Stimulated activated CD8-positive, alpha-beta memory T cell treated with anti-CD3 and anti-CD28 coated beads, Interleukin-7, amount 100 ng/mL, for 1 hour (primary cell): ENCODE measurements around the gene GSE1.
"Not testable (repeated sequence)": the region's sequence is repeated elsewhere in the genome, so short reads cannot be mapped to it uniquely, and the experiment has no call there.

ENCODE experiments used
- DNase-seq, 2 donors: peaks; one replicate each; pipeline ENCODE4 v3.0.0-alpha.2; 2020; ENCODE audit warnings: low read depth in 2 of 2

The GSE1 gene

DNA sequence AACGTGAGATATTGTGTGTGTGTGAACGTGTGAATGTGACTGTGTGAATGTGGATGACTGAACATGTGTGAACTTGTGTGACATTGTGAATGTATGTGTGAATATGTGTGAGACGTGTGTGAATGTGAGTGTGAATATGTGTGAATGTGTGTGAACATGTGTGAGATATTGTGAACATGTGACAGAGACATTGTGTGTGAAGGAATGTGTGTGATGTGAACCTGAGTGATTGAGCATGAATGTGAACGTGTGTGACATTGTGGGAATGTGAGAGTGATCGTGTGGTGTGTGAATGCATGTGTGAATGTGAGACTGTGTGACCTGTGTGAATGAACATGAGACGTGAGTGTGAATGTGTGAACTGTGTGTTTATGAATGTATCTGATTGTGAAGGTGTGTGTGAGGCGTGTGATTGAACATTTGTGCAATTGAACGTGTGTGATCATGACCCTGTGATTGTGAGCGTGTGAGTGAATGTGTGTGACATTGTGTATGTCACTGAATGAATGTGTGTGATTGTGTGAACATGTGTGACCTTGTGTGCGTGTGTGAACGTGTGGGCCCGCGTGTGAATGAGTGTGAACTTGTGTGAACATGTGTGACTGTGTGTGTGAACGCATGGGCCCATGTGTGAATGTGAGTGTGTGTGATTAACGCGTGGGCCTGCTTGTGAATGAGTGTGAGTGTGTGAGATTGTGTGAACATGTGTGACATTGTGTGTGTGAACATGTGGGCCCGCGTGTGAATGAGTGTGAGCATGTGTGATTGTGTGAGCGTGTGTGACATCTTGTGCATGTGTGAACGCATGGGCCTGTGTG is 23.2 kb upstream of the GSE1 start:
- DNase-seq = no peak

DNA sequence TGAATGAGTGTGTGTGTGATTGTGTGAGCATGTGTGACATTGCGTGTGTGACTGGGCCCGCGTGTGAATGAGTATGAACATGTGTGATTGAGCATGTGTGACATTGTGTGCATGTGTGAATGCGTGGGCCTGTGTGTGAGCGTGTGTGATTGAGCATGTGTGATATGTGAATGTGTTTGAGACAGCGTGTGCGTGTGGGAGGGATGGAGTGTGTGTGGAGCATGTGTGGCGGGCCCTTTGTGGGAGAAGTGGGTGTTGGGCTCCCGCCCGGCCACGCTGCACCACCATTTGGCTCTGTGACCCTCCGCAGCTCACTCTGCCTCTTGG is 22.7 kb upstream of the GSE1 start:
- no peak for DNase-seq

- no peak for DNase-seq
Measured at GRCh38 chr16:85591381-85591780, 21.7 kb upstream of the GSE1 start.

DNA sequence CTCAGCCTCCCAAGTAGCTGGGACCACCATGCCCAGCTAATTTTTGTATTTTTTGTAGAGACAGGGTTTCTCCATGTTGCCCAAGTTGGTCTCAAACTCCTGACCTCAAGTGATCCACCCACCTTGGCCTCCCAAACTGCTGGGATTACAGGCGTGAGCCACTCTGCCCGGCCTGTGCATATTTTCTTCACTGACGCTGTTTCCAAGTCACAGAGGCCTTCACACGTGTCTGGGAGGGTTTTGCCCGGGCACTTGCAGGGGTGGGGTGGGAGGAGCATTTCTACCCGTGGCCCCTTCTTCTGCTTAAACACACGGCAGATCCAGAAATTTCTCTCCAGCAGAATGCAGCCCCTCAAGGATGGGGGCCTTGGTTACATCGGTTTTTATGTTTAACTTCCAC is 20.8 kb upstream of the GSE1 start:
- DNase-seq = not testable (repeated sequence)

GRCh38 chr16:85592700-85593493 is 20.2 kb upstream of the GSE1 start:
- no peak for DNase-seq

DNA sequence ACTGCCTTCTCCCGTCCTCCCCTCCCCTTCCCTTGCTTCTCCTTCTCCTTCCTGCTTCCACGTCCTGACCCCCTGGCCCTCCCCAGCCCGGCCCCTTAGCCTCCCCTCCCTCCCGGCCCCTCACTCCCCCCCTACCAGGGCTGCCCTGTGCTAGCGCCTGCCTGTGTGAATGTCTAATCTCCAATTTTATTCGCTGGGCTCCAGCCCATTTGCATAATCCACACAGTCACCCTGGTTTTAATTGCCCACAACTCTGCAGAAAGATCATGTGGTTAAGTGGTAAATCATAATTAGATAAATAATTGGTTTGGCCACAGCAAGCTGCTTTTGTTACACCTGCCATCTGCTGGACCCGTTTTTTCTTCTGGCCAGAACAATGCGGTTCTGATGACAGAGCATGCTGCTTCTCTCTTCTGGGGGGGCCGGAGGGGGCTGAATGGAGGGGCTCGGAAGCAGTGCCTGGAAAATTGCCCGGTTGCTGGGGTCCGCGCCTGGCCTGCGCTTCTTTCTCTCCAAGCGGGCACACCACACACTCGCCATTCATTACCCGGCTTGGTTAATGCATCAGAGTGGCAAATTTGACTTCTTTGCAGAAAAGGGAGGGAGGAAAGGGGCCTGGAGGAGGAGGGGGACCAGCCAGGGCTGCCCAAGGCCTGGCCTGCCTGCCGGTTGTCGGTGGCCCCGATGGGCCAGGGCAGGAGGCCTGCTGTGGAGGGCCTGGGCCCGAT is 19.5 kb upstream of the GSE1 start:
- DNase-seq = no peak

- no peak for DNase-seq
Measured at GRCh38 chr16:85594273-85594977, 18.7 kb upstream of the GSE1 start.

- DNase-seq = no peak
Measured at GRCh38 chr16:85594978-85595661, 18.0 kb upstream of the GSE1 start.

DNA sequence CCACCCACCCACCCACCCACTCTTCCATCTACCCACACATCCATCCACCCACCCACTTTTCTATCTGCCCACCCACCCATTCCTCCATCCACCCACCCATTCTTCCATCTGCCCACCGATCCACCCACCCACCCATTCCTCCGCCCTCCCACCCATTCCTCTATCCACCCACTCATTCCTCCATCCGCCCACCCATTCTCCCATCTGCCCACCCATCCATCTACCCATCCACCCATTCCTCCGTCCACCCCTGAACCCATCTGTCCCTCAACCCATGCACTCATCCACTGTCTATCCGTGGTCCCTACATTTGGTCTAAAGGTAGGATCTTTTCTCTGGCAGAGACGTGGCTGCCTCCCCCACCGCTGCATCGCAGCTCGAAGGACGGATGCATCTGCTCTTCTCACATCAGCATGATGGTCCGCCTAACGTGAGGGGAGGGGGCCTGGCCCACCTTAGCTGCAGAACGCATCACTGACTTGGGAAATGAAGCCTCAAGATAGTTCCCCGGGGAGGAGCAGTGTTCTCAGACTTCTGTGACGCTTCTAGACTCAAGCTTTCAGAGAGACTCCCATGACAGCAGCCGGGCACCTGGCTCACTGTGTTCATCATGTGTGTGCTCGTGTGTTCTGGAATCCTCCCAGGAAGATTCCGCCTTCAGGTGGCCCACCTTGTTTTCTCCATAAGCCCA is 17.2 kb upstream of the GSE1 start:
- no peak for DNase-seq

DNA sequence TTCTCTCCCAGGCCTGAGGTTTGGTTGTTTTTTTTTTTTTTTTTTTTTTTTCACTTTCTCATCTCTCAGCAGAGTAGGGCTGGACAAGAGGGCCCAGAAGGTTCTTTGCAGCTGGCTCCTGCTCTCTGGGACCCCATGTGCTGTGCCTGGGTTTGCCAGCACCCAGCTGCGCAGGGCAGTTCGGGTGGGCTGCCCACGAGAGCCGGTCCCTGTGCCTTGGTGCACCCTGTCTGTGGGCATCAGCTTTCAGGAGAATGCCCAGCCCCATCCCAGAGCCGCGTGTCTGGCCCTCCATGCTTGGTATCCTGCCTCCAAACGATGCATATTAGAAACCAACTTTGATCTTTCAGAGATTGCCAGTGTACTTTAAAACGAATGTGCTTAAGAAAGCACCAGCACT is 15.0 kb upstream of the GSE1 start:
- no peak for DNase-seq

DNA sequence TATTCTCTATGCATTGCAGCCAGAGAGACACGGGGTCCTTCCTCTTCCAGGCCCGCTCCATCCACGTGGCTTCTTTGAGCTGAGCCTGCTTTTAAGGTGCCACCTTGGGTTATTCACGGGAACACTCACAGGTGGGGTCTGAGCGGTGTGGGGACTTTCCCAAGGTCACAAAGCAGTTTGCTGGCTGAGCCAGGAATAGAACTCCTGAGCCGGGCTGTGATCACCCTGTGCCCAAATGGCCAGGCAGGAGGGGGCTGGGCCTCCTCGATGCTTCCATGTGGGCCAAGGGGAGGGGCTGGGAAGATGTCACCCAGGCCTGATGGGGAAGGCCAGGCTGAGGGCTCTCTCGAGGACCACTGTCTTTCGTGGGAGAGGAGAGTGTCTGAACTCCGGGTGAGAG is 13.0 kb upstream of the GSE1 start:
- DNase-seq = no peak

- DNase-seq = no peak
Measured at GRCh38 chr16:85600530-85601271, 12.4 kb upstream of the GSE1 start.

DNA sequence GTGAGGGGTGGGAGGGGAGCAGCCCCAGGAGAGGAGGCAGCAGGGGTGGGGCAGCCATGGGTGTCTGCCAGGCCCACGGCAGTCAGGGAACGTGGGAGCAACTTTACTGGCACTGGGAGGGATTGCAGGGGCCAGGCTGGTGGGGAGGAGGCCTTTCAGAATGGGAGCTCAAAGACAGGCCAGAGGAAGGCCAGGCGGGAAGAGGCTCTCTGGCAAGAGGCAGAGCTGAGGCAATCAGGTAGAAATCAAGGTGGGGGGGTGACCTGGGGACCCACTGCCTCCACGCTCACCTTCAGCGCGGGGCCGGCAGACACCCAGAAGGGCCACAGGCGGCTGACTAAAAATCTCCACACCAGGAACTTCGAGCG is 11.9 kb upstream of the GSE1 start:
- no peak for DNase-seq

DNA sequence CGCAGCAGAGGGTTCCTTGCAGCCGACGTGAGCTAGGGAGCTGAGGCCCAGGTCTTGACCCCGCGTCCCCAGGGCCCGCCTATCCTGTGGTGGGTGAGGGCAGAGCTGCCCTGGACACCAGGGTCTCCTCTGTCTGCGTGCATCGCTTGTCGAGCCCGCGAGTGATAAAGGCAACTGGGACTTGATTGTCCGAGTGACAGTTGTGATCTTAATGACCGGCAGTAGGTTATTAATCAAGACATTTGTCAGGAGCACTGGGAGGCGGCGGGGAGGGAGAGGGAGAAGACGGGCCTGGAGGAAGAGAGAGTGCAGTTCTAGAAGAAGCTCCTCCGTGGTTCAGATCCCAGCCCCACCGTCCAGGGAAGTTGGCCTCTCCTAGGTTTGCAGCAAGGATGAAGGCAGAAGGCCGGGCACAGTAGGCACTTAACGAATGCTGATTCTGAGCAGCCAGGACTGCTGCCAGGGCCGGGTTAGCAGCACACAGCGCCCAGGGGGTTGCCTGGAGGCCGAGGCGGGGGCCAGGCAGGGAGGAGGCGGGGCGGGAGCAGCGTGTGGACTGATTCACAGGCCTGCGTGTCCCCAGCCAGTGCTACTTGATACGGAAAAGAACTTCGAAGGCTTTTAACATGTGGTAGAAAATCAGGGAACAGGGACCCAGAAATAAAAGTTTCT is 11.3 kb upstream of the GSE1 start:
- DNase-seq = no peak

- DNase-seq = no peak
Measured at GRCh38 chr16:85602402-85603202, 10.5 kb upstream of the GSE1 start.

GRCh38 chr16:85603203-85603755 is 9.8 kb upstream of the GSE1 start:
- DNase-seq = no peak

- no peak for DNase-seq
Measured at GRCh38 chr16:85604145-85604705, 8.9 kb upstream of the GSE1 start.
